PFSK-1 (cell line): Measurements from ENCODE around the gene ADCY2.

ENCODE experiments used
- FOXP2 ChIP-seq: optimal IDR thresholded peaks from 2 replicates; pipeline ENCODE3; 2011; ENCODE audit warnings: borderline replicate concordance, control low read depth, inconsistent platforms; ENCODE audit not compliant: insufficient read depth; ENCODE audit errors: extremely low read length, extremely low read depth
- POLR2AphosphoS5 ChIP-seq: IDR thresholded peaks from 2 replicates; pipeline ENCODE4 v1.6.1; 2012; ENCODE audit warnings: low read depth, mild to moderate bottlenecking, control low read depth, low read length, moderate library complexity
- REST ChIP-seq, 2 experiments: IDR thresholded peaks; 2 replicates each; pipeline versions ENCODE4 v1.6.1 to v1.8.0; 2011 to 2012; ENCODE audit warnings: low read depth in 2 of 2, low read length in 2 of 2, control low read depth in 1 of 2, inconsistent platforms in 1 of 2, mild to moderate bottlenecking in 1 of 2, moderate library complexity in 1 of 2; ENCODE audit not compliant: insufficient read depth in 1 of 2
- SIN3A ChIP-seq: IDR thresholded peaks from 2 replicates; pipeline ENCODE4 v1.6.1; 2012; ENCODE audit warnings: mild to moderate bottlenecking, low read length, moderate library complexity, borderline replicate concordance; ENCODE audit not compliant: insufficient read depth
- TAF1 ChIP-seq: IDR thresholded peaks from 2 replicates; pipeline ENCODE4 v1.6.1; 2012; ENCODE audit warnings: low read length, control low read depth, borderline replicate concordance; ENCODE audit not compliant: insufficient read depth

GRCh38 chr5:7494481-7495130 is 98.7 kb downstream of the ADCY2 start:
- TF ChIP-seq POLR2AphosphoS5 = no peak
- TF ChIP-seq REST (IDR thresholded peaks at IDR 0.05; ENCODE audit: insufficient read depth in 1 of 2, low read depth in 2 of 2, low read length in 2 of 2) = no peak
- no peak for TF ChIP-seq TAF1
- no peak for TF ChIP-seq FOXP2
- TF ChIP-seq SIN3A = no peak
